HG03064 (cell line): ENCODE measurements around the gene DENND4C.
"Not testable (repeated sequence)": the region's sequence is repeated elsewhere in the genome, so short reads cannot be mapped to it uniquely, and the experiment has no call there.

Experiments used
- ATAC-seq: cut with Tn5 transposase; IDR thresholded peaks from one replicate; pipeline ENCODE4 v1.9.1; 2021; ENCODE audit warnings: low read depth; ENCODE audit not compliant: unreplicated experiment

The DENND4C gene

DNA sequence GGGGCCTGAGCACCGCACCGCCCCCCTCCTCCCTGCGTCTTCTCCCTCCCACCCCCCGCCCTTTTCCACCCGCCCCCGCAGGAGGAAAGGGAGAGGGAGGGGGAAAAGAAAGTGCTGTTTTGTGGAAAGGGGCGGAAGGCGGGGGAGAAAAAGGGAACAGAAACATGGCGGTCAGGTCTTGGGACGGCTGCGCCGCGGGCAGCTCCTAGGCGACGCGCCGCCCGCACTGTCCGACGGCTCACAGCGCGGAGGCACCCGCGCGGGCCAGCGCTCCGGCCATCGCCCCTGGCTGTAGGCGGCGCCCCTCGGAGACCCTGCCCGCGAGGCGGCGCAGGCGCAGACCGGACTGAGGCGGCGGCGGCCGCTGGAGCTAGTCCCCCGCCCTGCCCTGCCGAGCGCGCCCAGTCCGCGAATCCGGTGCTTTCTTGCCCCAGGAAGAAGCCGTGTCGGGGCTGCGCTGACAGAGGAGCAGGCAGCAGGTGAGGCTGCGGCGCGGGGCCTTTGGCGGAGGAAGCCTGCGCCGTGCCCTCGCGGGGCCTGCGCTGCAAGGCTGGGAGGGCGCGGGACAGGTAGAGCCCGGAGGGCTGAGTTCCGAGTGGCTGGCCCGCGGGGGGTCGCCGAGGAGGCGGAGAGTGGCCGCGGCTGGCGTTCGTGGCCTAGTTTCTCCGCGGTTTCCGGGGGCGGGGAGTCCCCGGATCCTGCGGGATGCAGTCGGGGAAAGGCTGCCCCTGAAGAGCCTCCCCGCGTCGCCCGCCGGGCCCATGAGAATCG, at the start of gene DENND4C:
TSS of gene DENND4C (plus strand) at position 339 of the 771 bp plus-strand sequence. CDS start 45,482 bp downstream, outside the sequence.
- peak; percentile 64 for ATAC-seq

DNA sequence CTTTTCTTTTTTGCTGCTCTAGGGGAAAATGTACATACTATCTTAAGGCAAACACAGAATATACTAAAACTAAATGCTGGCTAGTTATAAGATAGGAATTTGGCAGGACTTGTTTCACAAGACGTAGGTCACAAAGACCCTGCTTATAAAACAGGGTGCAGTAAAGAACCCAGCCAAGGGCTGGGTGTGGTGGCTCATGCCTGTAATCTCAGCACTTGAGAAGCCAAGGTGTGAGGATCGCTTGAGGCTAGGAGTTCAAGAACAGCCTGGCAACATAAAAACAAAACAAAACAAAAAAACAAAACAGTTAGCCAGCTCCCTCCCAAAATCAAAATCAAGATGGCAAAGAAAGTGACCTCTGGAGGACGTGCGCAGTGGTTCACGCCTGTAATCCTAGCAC, 49.5 kb upstream of the DENND4C start:
- ATAC-seq: no peak

DNA sequence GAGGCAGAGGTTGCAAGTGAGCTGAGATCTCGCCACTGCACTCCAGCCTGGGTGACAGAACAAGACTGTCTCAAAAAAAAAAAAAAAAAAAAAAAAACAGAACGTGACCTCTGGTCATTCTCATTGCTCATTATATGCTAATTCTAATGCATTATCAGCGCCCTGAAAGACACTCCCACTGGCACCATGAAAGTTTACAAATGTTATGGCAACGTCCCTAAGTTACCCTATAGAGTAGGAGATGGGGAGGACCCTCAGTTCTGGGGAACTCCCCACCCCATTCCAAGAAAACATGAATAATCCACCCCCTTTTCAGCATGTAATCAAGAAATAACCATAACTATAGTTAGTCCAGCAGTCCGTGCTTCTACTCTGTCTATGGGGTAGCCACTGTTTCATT, 48.9 kb upstream of the DENND4C start:
- ATAC-seq: no peak

DNA sequence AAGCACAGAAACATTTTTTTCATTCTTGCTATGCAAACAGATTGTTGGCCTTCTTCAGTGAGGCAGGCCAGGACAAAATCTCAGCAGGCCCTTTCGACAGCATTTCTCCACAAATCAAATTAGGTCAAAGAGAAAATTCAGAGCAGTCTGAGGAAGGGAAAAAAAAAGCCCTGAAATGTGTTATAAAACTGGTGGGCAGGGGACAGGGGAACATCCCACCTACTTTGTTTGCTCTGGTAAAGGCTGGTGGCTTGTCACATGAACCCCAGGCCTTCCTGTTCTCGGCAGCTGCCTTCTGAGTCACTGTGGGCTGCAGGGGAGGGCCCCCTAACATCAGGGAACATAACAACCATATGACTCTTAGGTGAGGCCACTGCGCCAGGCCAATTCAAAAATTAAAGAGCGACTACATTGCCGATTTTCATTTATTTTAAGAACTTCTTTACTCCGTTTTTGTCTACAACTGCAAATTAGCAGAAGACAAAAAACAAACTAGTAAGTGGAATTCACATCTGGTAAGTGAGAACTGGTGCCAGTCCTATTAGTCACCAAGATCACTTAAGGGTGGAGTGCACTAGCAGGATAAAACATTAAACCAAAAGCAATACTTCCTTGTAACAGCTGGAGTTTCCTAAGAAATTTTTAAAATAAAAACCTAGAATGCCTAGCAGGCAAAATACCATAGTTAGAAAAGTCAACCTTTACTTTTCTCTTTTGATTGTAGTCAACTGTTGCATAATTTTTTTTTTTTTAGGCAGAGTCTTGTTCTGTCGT, 46.2 kb upstream of the DENND4C start:
- peak; percentile 95 for ATAC-seq

DNA sequence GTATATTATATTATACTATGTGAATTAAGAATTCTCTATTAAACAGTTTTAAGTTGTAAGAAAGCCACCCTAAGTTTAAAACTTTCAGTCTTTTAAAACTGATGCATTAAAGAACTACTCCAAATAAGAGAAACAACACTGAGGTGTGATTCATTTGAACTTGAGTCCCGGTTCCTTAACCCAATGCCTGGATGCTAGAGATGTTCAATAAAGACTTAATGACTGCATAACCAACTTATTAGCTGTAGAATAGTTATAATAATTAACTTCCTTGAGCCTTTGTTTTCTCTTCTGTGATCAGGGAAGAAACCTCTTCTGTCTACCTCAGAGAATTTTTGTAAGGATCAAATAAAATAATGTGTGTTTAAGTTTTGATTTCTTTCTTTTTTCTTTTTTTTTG, 45.3 kb upstream of the DENND4C start:
- no peak for ATAC-seq

DNA sequence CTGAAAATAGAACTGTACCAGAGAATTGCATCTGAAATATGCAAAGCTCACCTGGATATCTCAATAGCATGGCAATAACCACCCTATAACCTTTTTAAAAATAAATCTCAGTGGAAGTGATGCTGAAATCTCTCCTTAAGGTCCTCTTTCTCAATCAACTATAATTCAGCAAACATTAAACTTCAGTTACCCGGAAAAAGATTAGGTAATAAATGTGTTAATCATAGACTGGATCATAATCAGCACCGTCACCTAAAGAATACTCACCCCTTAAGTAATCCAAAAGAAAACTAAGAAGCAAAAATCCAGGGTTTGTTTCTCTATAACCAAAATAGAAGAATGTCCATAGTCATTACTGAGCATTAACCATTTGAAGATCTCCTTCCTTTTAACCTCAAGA, 44.3 kb upstream of the DENND4C start:
- no peak for ATAC-seq

DNA sequence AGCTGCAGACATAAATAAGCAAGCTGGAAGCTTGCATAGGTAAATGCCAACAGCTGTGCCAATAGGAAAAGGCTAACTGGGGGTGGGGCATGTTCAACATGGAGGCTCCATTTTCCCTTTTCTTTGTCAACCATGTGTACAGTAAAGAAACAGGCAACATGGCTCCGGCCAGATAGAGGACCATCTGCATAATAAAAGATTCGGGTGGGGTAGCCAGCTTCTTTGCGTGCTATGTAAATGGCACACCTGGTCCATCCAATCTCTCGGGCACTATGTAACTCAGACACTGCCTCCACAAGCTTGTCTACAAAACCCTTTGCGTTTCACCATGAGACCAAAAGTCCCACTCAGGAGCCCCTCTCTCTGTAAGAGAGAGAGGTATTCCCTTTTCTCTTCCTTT, 41.7 kb upstream of the DENND4C start:
- ATAC-seq: no peak

DNA sequence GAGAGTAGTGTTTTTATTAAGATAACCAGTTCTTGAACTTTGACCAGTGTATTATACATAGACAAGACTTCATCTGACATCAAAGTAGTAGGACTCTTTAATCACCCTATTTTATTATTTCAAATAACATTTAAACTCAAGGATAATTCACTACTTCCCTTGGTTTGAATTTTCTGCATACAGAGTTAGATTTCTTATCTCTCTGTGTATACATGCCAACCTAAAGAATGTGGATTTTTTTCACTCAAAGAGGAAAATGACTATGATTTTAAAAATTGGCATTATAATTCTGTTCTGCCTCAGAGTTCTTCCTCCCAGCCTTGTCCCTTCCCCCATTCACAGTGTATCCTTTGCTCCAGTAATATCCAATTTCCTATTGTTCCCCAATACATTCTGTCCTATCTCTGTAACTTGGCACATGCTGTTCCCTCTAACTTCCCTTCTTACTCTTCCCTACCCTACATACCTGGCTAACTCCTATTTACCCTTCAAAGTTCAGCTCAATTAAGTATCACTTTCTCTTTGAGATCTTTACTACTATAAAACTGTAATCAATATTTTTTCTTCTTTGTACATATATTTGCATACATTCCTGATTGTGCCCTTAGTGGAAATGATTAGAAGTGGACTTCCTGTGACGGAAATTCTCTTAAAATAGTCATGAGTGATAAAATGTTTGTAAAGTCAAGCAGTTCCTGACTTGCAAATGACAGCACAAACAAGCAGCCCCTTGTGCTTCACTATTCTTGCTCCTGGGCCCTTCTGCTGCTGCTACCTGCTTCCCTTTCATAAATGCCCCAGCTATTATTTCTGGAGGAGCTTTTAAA, 38.1 kb upstream of the DENND4C start:
- no peak for ATAC-seq

DNA sequence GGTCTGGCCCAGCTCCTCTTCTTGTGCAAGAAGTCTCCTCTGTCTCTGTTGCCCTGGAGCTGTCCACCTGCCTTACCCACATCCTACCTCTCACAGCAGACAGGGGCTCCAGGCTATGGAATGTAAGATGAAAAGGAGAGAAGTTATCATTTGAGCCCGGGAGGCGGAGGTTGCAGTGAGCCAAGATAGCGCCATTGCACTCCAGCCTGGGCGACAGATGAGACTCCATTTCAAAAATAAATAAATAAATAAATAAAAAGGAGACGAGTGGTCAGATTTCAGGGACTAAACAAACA, 37.5 kb upstream of the DENND4C start:
- no peak for ATAC-seq

DNA sequence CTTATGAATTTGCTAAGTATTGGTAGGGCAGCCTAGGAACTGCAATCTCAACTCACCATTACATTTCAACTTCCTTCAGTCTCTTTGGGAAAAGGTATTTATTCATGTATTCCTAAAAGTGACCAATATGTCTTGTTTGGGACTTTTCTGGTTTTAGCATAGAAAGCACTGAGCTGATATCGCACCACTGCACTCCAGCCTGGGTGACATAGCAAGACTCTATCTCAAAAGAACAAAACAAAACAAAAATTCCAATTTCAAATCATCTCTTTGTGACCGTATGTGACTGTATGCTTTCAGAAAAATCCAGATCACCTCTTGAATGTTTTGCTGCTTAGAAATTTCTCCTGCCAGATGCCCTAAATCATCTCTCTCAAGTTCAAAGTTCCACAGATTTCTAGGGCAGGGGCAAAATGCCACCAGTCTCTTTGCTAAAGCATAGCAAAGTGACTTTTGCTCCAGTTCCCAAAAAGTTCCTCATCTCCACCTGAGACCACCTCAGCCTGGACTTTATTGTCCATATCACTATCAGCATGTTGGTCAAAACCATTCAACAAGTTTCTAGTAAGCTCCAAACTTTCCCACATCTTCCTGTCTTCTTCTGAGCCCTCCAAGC, 37.0 kb upstream of the DENND4C start:
- not testable (repeated sequence) for ATAC-seq

DNA sequence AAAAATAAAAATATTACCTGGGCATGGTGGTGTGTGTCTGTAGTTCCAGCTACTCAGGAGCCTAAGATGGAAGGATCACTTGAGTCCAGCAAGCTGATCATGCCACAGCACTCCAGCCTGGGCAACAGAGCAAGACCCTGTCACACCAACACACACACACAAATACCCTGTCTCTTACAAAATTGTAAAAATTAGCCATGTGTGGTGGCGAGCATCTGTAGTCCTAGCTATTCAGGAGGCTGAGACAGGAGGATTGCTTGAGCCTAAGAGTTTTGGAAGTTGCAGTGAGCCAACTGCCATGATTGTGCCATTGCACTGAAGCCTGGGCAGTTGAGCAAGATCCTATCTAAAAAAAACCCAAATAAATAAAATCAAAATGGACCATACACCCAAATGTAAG, 32.1 kb upstream of the DENND4C start:
- ATAC-seq: no peak

DNA sequence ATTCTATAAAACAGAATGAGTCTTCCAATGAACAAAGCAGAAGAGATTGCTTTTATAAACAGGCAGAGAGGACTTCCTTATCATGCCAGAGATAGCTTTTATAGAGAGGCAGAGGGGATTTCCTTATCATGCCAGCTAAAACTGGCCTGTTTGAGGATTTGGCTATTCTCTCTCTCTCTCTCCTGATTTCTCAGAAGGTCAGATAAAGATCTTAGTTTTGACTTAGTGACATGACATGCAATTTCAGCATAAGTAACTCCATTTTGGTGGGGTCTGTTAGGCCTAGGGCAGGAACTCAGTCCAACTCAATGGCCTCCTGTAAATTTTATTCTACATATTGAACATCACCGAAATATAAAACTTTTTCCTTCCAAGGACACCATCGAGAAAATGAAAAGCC, 31.5 kb upstream of the DENND4C start:
- ATAC-seq: no peak

DNA sequence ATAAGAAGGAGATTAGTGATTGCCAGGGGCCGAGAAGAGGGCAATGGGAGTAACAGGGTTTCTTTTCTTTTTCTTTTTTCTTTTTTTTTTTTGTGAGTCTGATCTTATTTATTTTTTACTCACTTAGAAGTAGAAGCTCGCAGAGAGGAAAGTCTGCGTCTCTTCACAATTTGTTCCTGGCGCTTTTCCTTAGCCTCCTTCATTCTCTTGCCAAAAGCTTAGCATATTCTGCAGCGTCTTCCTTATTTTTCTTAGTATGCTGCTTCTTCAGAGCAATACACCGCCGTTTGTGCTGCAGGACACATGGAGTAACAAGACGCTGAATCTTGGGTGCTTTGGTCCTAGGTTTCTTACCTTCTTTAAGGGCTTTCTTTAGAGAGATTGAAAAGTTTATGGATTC, 30.3 kb upstream of the DENND4C start:
- no peak for ATAC-seq

DNA sequence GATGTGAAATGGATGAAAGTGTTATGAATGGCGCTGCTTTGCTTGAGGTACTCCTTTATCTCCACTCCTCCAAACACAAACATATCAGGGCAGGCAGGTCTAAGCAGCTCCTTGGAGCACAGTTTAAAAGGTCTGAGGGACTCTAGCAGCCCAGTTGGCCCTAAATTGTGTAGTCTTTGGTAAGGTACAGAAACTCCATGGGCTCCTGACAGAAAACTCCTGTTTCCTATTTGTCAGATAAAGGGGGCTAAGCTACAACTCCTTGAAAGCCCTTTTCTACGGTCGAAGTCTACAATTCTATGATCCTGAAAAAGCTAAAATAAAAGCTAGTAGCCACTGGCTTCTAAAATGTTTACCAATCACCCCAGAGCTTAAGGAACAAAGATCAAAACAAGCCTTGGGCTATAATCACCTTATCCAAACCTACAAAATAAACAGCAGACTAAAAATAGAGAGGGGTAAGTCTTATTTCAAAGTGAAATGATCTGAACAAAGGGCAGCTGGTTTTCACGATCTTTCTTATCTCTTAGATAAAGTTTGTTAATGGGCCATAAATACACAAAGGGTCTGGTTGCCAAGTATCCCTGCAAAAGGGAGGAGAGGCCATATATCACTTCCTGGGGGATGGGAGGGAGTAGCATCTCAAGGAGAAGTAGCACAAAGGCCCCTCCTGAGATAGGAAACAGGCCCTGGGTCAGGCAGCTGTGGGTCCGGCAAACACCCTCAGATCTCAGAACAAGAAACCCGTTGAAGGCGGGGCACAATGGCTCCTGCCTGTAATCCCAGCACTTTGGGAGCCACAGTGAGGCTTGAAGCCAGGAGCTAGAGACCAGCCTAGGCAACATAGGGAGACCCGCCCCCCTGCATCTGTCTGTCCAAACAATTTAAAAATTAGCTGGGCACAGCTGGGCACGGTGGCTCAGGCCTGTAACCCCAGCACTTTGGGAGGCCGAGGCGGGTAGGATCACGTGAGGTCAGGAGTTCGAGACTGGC, 28.3 kb upstream of the DENND4C start:
- ATAC-seq: no peak

DNA sequence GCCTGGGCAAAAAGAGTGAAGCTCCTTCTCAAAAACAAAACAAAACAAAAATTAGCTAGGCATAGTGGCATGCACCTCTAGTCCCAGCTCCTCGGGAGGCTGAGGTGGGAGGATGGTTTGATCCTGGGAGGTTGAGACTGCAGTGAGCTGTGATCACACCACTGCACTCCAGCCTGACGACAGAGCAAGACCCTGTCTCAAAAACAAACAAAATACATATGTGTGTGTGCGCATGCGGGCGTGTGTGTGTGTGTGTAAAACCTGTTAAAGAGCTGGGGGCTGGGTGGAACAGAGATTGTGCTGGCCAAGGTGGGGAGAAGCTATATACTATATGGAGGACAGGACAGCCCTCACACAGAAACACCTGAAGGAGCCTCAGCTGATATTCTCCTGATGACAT, 27.4 kb upstream of the DENND4C start:
- ATAC-seq: no peak

DNA sequence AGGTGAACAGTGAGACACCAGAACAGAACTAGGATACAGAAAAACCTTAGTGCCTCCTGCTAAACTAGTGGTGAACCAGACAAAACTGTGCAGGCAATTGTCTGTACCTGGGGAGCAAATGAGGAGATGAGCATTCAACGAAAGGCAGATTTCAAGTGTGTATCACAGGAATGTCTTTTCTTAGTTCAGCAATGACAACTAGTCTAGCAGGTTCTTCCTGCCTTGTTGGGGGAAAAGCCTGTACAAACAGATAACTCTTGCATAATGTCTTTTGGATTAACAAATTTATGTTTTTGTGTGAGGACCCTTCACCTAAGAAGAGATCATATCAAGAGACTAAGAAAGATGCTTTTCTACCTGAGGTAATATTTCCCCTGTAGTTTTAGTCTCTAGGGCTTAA, 21.8 kb upstream of the DENND4C start:
- ATAC-seq: no peak

DNA sequence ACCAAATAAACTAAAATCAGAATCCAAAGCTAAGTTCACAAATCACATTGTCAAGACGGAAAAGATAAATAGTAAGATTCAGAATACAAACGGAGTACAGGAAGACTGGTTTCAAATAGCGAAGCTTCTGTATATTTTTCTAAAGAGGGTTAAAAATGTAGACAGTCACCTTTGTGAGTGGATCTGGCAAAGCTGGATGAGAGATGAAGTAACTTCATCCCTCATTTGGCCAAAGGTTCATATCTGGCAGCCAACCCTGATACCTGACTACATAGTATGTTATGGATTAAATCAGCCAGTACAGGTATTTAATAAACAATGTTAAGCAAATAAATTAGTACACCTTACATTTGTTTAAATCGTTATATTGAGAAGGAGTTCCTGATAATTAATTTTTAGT, 21.3 kb upstream of the DENND4C start:
- ATAC-seq: no peak

DNA sequence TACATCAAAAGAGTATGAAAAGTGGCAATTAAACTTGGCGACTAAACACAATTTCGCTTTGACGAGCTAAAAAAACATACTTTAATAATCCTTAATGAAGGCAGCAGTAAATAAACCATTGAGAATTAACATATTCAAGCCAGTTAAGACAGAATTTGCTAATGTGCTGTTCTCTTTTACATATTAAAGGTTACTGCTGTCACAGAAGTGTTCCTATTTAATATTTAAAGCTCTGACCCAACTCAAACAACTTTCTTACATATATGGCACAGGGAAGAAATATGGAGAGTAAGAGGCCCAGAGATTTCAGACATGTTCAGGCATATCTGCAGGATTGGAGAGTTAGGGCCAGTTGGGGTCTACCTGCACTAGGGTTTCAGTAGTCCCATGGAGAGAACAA, 16.7 kb upstream of the DENND4C start:
- ATAC-seq: no peak

DNA sequence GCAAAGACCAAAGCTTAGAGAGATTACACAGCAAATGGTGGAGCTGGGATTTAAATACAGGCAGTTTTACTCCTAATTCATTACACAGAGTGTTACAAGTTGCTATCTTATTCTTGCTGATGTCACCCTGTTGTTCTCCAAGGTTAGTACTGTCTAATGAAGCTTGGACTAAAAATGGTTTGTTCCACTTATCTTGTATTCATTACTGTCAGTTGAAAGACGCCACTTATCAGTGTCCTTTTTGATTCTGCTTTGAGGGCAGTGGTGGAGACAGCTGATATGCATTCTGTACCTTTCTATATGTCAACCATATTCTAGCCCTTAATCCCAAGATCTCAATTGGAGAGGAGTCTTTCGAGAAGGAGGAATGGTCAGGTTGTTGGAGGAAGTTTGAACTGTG, 14.0 kb upstream of the DENND4C start:
- no peak for ATAC-seq

DNA sequence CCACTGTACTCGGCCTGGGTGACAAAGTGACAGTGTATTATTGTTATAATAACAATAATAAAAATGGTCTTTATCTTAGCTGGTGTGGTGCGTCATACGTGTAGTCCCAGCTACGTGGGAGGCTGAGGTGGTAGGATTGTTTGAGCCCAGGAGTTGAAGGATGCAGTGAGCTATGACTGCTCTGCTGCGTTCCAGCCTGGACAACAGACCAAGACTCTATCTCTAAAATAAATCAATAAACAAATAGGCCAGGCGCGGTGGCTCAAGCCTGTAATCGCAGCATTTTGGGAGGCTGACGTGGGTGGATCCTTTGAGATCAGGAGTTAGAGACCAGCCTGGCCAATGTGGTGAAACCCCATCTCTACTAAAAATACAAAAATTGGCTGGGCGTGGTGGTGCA, 9.2 kb upstream of the DENND4C start:
- ATAC-seq: no peak
